SK-N-SH (cell line): ENCODE results near the gene STRBP. TPM values are rescaled to one million over a fixed set of nuclear protein-coding genes. Genes with fewer than 3 reads are reported as not detected.

ENCODE experiments used
- CTCF ChIA-PET: fragments of 300-600, 350-600 bp; formaldehyde crosslinking; extraction: SDS; loops from one replicate; lab custom pipeline; 2021; lab: Yijun Ruan, JAX
- POLR2A ChIA-PET: fragments of 350-600 bp; sonication (Branson Sonifier 250); formaldehyde crosslinking; extraction: SDS; loops from one replicate; lab custom pipeline; 2020; ENCODE audit warnings: antibody characterized with exemption, inconsistent platforms; lab: Yijun Ruan, JAX
- DNase-seq: peaks from one replicate; pipeline ENCODE4 v3.0.0; 2012
- H2AFZ ChIP-seq: fragments of 200-600 bp; sonication (generic); 2 replicates; pipeline ENCODE4 v1.8.1; 2016; ENCODE audit warnings: antibody characterized with exemption, mild to moderate bottlenecking, low read depth
- H3F3A ChIP-seq: fragments of 200-600 bp; sonication (generic); replicated peaks from 2 replicates; pipeline ENCODE3; 2016; ENCODE audit warnings: antibody characterized with exemption, mild to moderate bottlenecking; ENCODE audit not compliant: insufficient read depth
- H3K27ac ChIP-seq, 2 experiments: fragments of 200-500 bp in 1 of 2; fragments of 200-600 bp in 1 of 2; sonication (Bioruptor generic) in 1 of 2; sonication (generic), shearing (Covaris generic) in 1 of 2; 2 replicates each; pipeline versions ENCODE4 v1.5.1 to v1.6.1; 2014 to 2016; ENCODE audit warnings: low read depth in 2 of 2, inconsistent platforms in 1 of 2, low read length in 1 of 2, mild to moderate bottlenecking in 1 of 2, mixed read lengths in 1 of 2
- H3K27me3 ChIP-seq: fragments of 200-600 bp; sonication (generic), shearing (Covaris generic); 2 replicates; pipeline ENCODE4 v1.6.1; 2016; ENCODE audit warnings: mixed run types; ENCODE audit not compliant: insufficient read depth
- H3K36me3 ChIP-seq, 2 experiments: fragments of 200-500 bp in 1 of 2; fragments of 200-600 bp in 1 of 2; sonication (Bioruptor generic) in 1 of 2; sonication (generic) in 1 of 2; replicated peaks in 1 of 2; 2 replicates each; pipeline versions ENCODE3 to v1.5.1; 2014 to 2016; ENCODE audit warnings: low read length in 1 of 2, mild to moderate bottlenecking in 1 of 2; ENCODE audit not compliant: insufficient read depth in 2 of 2, control insufficient read depth in 1 of 2
- H3K4me1 ChIP-seq, 2 experiments: fragments of 200-500 bp in 1 of 2; fragments of 200-600 bp in 1 of 2; sonication (Bioruptor generic) in 1 of 2; sonication (generic), shearing (Covaris generic) in 1 of 2; 2 replicates each; pipeline versions ENCODE4 v1.5.1 to v1.6.1; 2014 to 2016; ENCODE audit warnings: low read depth in 1 of 2, low read length in 1 of 2, mixed run types in 1 of 2; ENCODE audit not compliant: insufficient read depth in 2 of 2, control insufficient read depth in 1 of 2
- H3K4me2 ChIP-seq: fragments of 200-600 bp; sonication (generic), shearing (Covaris generic); 2 replicates; pipeline ENCODE4 v1.6.1; 2017; ENCODE audit warnings: mixed run types
- H3K4me3 ChIP-seq, 2 experiments: fragments of 200-500 bp in 1 of 2; fragments of 200-600 bp in 1 of 2; sonication (Bioruptor generic) in 1 of 2; sonication (generic), shearing (Covaris generic) in 1 of 2; 2 replicates each; pipeline versions ENCODE4 v1.5.1 to v1.8.1; 2014 to 2016; ENCODE audit warnings: low read depth in 2 of 2, inconsistent platforms in 1 of 2, low read length in 1 of 2, mild to moderate bottlenecking in 1 of 2, mixed read lengths in 1 of 2, moderate library complexity in 1 of 2
- H3K79me2 ChIP-seq: fragments of 200-600 bp; sonication (generic); 2 replicates; pipeline ENCODE4 v1.8.1; 2017; ENCODE audit warnings: mild to moderate bottlenecking; ENCODE audit not compliant: insufficient read depth
- H3K9ac ChIP-seq: fragments of 200-600 bp; sonication (generic); 2 replicates; pipeline ENCODE4 v1.6.1; 2017; ENCODE audit warnings: mixed run types
- H3K9me2 ChIP-seq: fragments of 200-600 bp; sonication (generic); 2 replicates; pipeline ENCODE4 v1.6.1; 2017; ENCODE audit warnings: mixed run types
- H3K9me3 ChIP-seq: fragments of 200-600 bp; sonication (generic); 2 replicates; pipeline ENCODE4 v1.6.1; 2017; ENCODE audit warnings: mixed run types, mild to moderate bottlenecking, moderate library complexity
- H4K20me1 ChIP-seq: fragments of 200-600 bp; sonication (generic); 2 replicates; pipeline ENCODE4 v1.6.1; 2017; ENCODE audit warnings: mild to moderate bottlenecking, mixed run types; ENCODE audit not compliant: insufficient read depth
- ELF1 ChIP-seq: IDR thresholded peaks from 2 replicates; pipeline ENCODE4 v1.4.0; 2012
- EZH2phosphoT487 ChIP-seq: fragments of 200-600 bp; sonication (generic); IDR thresholded peaks from 2 replicates; pipeline ENCODE4 v1.6.1; 2017; ENCODE audit warnings: low read depth, mixed run types, mild to moderate bottlenecking, antibody characterized with exemption, moderate library complexity, borderline replicate concordance
- GABPA ChIP-seq: IDR thresholded peaks from 2 replicates; pipeline ENCODE4 v1.4.0; 2012; ENCODE audit warnings: low read depth, mild to moderate bottlenecking
- GATA2 ChIP-seq: sonication (generic); formaldehyde crosslinking; IDR thresholded peaks from 2 replicates; pipeline ENCODE4 v1.5.0; 2020; ENCODE audit warnings: mild to moderate bottlenecking, missing genetic modification reagents
- JUND ChIP-seq: IDR thresholded peaks from 2 replicates; pipeline ENCODE4 v1.4.0; 2012
- MAX ChIP-seq: IDR thresholded peaks from 2 replicates; pipeline ENCODE4 v1.4.0; 2012; ENCODE audit warnings: low read depth
- MEF2A ChIP-seq: IDR thresholded peaks from 2 replicates; pipeline ENCODE4 v1.4.0; 2012; ENCODE audit warnings: low read depth, borderline replicate concordance
- MXI1 ChIP-seq: IDR thresholded peaks from 2 replicates; pipeline ENCODE4 v1.6.1; 2012; ENCODE audit warnings: mild to moderate bottlenecking, low read depth, low read length, improper control_type of control experiment
- NFIC ChIP-seq: IDR thresholded peaks from 2 replicates; pipeline ENCODE4 v1.4.0; 2012; ENCODE audit warnings: borderline replicate concordance
- PBX3 ChIP-seq: IDR thresholded peaks from 2 replicates; pipeline ENCODE4; 2012
- POLR2AphosphoS5 ChIP-seq: IDR thresholded peaks from 2 replicates; pipeline ENCODE4 v1.6.1; 2012; ENCODE audit warnings: low read depth, low read length
- RAD21 ChIP-seq: IDR thresholded peaks from 2 replicates; pipeline ENCODE4 v1.6.1; 2012; ENCODE audit warnings: mild to moderate bottlenecking, low read length
- RFX5 ChIP-seq: IDR thresholded peaks from 2 replicates; pipeline ENCODE4 v1.6.1; 2012; ENCODE audit warnings: mild to moderate bottlenecking, improper control_type of control experiment, low read length
- TCF12 ChIP-seq: IDR thresholded peaks from 2 replicates; pipeline ENCODE4 v1.4.0; 2012
- TEAD4 ChIP-seq: IDR thresholded peaks from 2 replicates; pipeline ENCODE4 v1.4.0; 2012; ENCODE audit warnings: mild to moderate bottlenecking, borderline replicate concordance; ENCODE audit not compliant: insufficient read depth
- USF1 ChIP-seq: IDR thresholded peaks from 2 replicates; pipeline ENCODE4 v1.4.0; 2012; ENCODE audit warnings: low read depth, borderline replicate concordance
- USF2 ChIP-seq: fragments of 150-350 bp; IDR thresholded peaks from 2 replicates; pipeline ENCODE4 v1.6.1; 2017; ENCODE audit warnings: antibody characterized with exemption, low read length, low read depth, borderline replicate concordance
- YY1 ChIP-seq: IDR thresholded peaks from 2 replicates; pipeline ENCODE4 v1.4.0; 2012; ENCODE audit warnings: low read depth, mild to moderate bottlenecking
- WGBS: methylation state at CpG from one replicate; pipeline ENCODE4 v1.1.6; 2017; ENCODE audit warnings: low lambda C conversion rate; 5-methylcytosine and 5-hydroxymethylcytosine counted together
- polyA plus RNA-seq, 3 experiments: library from polyadenylated mRNA; depleted of rRNA; stranded (reverse); fragments of >200 nt; gene quantifications; 2 replicates each; pipeline ENCODE4 v1.2.3, GENCODE V29; 2012
- TF ChIP-seq, protein P1 (sequence below): IDR thresholded peaks from 2 replicates; pipeline ENCODE4 v1.6.1; 2012; ENCODE audit warnings: mild to moderate bottlenecking, low read depth, low read length, moderate library complexity

STRBP gene
- polyA plus RNA-seq, 1 of the 3 experiments (the other 2 are of a cell fraction): 5.9 TPM

- TF ChIP-seq NFIC: no peak
Observed at GRCh38 chr9:123246534-123246933, 21.9 kb downstream of the STRBP start (continued).

GRCh38 chr9:123239726-123240125 is 28.7 kb downstream of the STRBP start:
- H2AFZ ChIP-seq: no peak overlapping the region
- no peaks in the 10 kb centered on the region for H3K79me2 ChIP-seq
- no peak overlapping the region for H3K27ac ChIP-seq
- H3K4me3 ChIP-seq: no peak overlapping the region
- no peaks in the 10 kb centered on the region for H3K27me3 ChIP-seq
- DNase-seq: no peak
- H3K4me1 ChIP-seq: no peaks in the 10 kb centered on the region
- H3K9ac ChIP-seq: no peak overlapping the region
- no peaks in the 10 kb centered on the region for H3K9me2 ChIP-seq
- 32% methylated on average over 1 of the region's 1 CpG for WGBS
- ChIA-PET POLR2A (no interaction called here), CTCF (interaction anchor here (0.9 kb wide), 1 partner anchor 68 kb away, joined by 3 read pairs; no protein-coding TSS in a partner anchor)
- no peaks in the 10 kb centered on the region for H3F3A ChIP-seq
- TF ChIP-seq JUND (no peak), TCF12 (no peak), YY1 (no peak), NFIC (no peak), MAX (no peak), RAD21 (no peak), ELF1 (no peak), MEF2A (no peak), MXI1 (no peak), GABPA (no peak), POLR2AphosphoS5 (no peak), RFX5 (no peak), PBX3 (no peak), USF1 (no peak), EZH2phosphoT487 (no peak), TEAD4 (no peak), USF2 (no peak), GATA2 (CRISPR knock-in tag) (no peak)
- TF ChIP-seq, protein P1, sequence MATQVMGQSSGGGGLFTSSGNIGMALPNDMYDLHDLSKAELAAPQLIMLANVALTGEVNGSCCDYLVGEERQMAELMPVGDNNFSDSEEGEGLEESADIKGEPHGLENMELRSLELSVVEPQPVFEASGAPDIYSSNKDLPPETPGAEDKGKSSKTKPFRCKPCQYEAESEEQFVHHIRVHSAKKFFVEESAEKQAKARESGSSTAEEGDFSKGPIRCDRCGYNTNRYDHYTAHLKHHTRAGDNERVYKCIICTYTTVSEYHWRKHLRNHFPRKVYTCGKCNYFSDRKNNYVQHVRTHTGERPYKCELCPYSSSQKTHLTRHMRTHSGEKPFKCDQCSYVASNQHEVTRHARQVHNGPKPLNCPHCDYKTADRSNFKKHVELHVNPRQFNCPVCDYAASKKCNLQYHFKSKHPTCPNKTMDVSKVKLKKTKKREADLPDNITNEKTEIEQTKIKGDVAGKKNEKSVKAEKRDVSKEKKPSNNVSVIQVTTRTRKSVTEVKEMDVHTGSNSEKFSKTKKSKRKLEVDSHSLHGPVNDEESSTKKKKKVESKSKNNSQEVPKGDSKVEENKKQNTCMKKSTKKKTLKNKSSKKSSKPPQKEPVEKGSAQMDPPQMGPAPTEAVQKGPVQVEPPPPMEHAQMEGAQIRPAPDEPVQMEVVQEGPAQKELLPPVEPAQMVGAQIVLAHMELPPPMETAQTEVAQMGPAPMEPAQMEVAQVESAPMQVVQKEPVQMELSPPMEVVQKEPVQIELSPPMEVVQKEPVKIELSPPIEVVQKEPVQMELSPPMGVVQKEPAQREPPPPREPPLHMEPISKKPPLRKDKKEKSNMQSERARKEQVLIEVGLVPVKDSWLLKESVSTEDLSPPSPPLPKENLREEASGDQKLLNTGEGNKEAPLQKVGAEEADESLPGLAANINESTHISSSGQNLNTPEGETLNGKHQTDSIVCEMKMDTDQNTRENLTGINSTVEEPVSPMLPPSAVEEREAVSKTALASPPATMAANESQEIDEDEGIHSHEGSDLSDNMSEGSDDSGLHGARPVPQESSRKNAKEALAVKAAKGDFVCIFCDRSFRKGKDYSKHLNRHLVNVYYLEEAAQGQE: no peak
- TF ChIP-seq, all 33 proteins: peak for 0
- Histone ChIP-seq H4K20me1 (no peaks in the 10 kb centered on the region), H3K36me3 (peaks cover 0 to 3% of the 10 kb centered on the region in 2 experiments), H3K9me3 (peaks cover 7% of the 10 kb centered on the region; the same call in 1 of the 2 replicates), H3K4me2 (no peak overlapping the region)
